Measurements from ENCODE around the gene NEDD4. TPM values are rescaled to one million over a fixed set of nuclear protein-coding genes. Genes with fewer than 3 reads are reported as not detected.

The NEDD4 gene
- total RNA-seq, 4 donors from 2014 or later: 16.1 to 55.3 (median 26.6) TPM

DNA sequence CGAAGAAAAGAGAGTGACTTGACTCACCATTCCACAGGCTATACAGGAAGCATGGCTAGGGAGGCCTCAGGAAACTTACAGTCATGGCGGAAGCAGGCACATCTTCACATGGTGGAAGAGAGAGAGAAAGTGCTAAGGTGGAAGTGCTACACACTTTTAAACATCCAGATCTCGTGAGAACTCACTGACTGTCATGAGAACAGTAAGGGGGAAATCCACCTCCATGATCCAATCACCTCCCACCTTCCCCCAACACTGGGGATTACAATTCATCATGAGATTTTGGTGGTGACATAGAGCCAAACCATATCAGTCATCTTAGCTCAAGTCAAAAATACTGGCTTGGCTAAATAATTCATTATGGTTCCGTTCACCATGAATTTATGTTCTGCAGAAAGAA lies 45.3 kb upstream of the NEDD4 start:
- TF ChIP-seq, protein P1, sequence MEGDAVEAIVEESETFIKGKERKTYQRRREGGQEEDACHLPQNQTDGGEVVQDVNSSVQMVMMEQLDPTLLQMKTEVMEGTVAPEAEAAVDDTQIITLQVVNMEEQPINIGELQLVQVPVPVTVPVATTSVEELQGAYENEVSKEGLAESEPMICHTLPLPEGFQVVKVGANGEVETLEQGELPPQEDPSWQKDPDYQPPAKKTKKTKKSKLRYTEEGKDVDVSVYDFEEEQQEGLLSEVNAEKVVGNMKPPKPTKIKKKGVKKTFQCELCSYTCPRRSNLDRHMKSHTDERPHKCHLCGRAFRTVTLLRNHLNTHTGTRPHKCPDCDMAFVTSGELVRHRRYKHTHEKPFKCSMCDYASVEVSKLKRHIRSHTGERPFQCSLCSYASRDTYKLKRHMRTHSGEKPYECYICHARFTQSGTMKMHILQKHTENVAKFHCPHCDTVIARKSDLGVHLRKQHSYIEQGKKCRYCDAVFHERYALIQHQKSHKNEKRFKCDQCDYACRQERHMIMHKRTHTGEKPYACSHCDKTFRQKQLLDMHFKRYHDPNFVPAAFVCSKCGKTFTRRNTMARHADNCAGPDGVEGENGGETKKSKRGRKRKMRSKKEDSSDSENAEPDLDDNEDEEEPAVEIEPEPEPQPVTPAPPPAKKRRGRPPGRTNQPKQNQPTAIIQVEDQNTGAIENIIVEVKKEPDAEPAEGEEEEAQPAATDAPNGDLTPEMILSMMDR (IDR thresholded peaks at IDR 0.05): no peak
- no peak for TF ChIP-seq POLR2A (IDR thresholded peaks at IDR 0.05)
- no peak for TF ChIP-seq POLR2AphosphoS5 (IDR thresholded peaks at IDR 0.05)
- TF ChIP-seq EP300 (IDR thresholded peaks at IDR 0.05): no peak
- Histone ChIP-seq H3K27me3 (no peaks in the 10 kb centered on the region), H3K27ac (no peak overlapping the region), H3K36me3 (no peaks in the 10 kb centered on the region), H3K4me3 (no peak overlapping the region), H3K4me1 (peaks cover 25% of the 10 kb centered on the region), H3K9me3 (no peaks in the 10 kb centered on the region)
- 92% methylated on average over 4 of the region's 4 CpGs for WGBS
- no peak for DNase-seq (ENCODE audit: low spot score in 2 of 2)

DNA sequence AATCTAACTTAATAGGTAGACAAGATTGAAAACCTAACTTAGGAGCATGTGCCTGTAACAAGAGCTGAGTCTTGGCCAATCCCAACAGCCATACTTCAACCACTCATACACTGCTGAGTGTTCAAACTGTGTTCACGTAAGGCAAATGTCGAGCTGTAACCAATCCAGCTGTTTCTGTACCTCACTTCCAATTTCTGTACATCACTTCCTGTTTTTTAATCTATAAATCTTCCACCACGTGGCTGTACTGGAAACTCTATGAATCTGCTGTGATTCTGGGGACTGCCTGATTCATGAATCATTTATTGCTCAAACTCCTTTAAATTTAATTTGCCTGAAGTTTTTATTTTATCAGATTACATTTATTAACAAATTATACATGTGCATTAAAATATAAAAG lies 44.6 kb upstream of the NEDD4 start:
- no peak for TF ChIP-seq POLR2A (IDR thresholded peaks at IDR 0.05)
- TF ChIP-seq, protein P1 (IDR thresholded peaks at IDR 0.05): no peak
- TF ChIP-seq EP300 (IDR thresholded peaks at IDR 0.05): no peak
- TF ChIP-seq POLR2AphosphoS5 (IDR thresholded peaks at IDR 0.05): no peak

DNA sequence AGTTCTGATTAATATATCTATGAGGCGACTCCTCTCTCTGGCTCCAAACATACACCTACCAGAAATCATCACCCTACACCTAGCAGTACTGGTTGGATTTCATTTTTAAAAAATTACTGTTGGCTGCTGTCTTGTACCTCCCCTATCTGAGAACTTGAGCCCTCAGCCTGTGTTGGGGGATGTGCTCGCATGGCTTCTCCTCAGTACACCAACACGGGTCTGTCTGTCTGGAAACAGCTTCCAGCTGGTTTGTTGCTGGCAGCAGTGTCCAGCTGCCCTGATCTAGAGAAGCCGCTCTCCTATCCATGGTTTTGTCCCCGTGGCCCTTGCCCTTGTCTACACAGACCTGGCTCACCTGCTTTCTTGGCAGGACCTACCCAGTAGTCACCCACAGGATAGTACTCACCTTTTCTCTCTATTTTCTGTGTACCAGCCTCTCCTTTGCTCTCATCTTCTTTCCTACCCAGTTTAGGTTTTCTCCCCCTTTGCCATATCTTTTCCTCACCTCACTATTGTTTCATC lies 43.2 kb upstream of the NEDD4 start:
- H3K27me3 ChIP-seq: no peaks in the 10 kb centered on the region
- TF ChIP-seq EP300 (IDR thresholded peaks at IDR 0.05): no peak
- TF ChIP-seq, protein P1 (IDR thresholded peaks at IDR 0.05): no peak
- TF ChIP-seq POLR2AphosphoS5 (IDR thresholded peaks at IDR 0.05): no peak
- no peak for TF ChIP-seq POLR2A (IDR thresholded peaks at IDR 0.05)
- no peak overlapping the region for H3K4me3 ChIP-seq
- DNase-seq (ENCODE audit: low spot score in 2 of 2): no peak
- no peak overlapping the region for H3K27ac ChIP-seq
- WGBS: 91% methylated on average over 5 of the region's 5 CpGs
- H3K36me3 ChIP-seq: no peaks in the 10 kb centered on the region
- peaks cover 16% of the 10 kb centered on the region for H3K4me1 ChIP-seq
- H3K9me3 ChIP-seq: no peaks in the 10 kb centered on the region

More for the DNA sequence above, 44.6 kb upstream of the NEDD4 start:
- Histone ChIP-seq H3K27me3 (no peaks in the 10 kb centered on the region), H3K27ac (no peak overlapping the region), H3K36me3 (no peaks in the 10 kb centered on the region), H3K4me3 (no peak overlapping the region), H3K4me1 (peaks cover 25% of the 10 kb centered on the region), H3K9me3 (no peaks in the 10 kb centered on the region)
- whole genome bisulfite sequencing: 38% methylated on average over 3 of the region's 3 CpGs
- no peak for DNase-seq (ENCODE audit: low spot score in 2 of 2)

DNA sequence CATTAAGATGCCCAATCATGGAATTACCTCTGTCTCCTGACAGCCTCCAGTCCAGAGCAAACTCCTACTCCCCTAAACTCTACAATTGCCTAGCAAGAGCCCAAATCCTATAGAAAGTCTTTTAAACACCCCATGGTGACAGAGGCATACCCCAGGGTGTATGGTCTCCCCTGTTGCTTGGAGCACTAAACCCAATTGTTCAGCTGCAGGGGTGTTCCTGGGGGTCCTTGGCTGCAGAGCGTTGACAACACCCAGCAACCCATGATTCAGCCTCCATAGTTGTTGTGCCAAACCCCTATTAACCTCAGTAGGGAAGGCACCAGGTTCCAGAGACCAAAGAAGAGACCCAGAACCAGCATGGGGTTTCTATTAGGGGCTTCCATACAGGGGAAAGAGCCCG lies 41.8 kb upstream of the NEDD4 start:
- 84% methylated on average over 2 of the region's 2 CpGs for WGBS
- no peak overlapping the region for H3K27ac ChIP-seq
- no peaks in the 10 kb centered on the region for H3K9me3 ChIP-seq
- H3K4me1 ChIP-seq: peaks cover 7% of the 10 kb centered on the region
- no peak for DNase-seq (ENCODE audit: low spot score in 2 of 2)
- H3K4me3 ChIP-seq: no peak overlapping the region
- H3K27me3 ChIP-seq: no peaks in the 10 kb centered on the region
- no peaks in the 10 kb centered on the region for H3K36me3 ChIP-seq
- TF ChIP-seq, protein P1 (IDR thresholded peaks at IDR 0.05): no peak
- TF ChIP-seq POLR2AphosphoS5 (IDR thresholded peaks at IDR 0.05) (no peak), EP300 (IDR thresholded peaks at IDR 0.05) (no peak), POLR2A (IDR thresholded peaks at IDR 0.05) (no peak)

DNA sequence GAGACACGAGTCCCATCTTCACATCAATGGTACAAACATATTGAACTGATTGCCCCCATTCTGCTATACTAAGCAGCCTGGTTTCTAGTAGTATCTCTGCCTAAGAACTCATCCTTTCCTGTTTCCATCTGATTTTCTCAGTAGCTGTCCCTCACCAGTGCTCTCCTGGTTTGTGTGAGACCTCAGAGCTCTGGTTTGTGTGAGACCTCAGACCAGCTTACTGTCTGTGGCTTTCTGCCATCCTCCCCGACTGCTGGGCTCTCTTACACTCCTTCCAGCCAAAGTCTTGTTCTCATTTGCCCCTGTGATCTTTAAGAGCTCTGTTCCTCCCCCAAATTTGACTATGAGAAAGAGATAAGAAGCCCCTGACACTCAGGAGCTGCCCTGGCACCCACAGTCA lies 41.1 kb upstream of the NEDD4 start:
- Histone ChIP-seq H3K4me3 (no peak overlapping the region), H3K4me1 (no peaks in the 10 kb centered on the region), H3K27me3 (no peaks in the 10 kb centered on the region), H3K9me3 (no peaks in the 10 kb centered on the region), H3K36me3 (no peaks in the 10 kb centered on the region), H3K27ac (no peak overlapping the region)
- DNase-seq (ENCODE audit: low spot score in 2 of 2): no peak
- WGBS: 71% methylated on average over 2 of the region's 2 CpGs
- TF ChIP-seq POLR2A (IDR thresholded peaks at IDR 0.05) (no peak), EP300 (IDR thresholded peaks at IDR 0.05) (no peak), POLR2AphosphoS5 (IDR thresholded peaks at IDR 0.05) (no peak)
- TF ChIP-seq, protein P1 (IDR thresholded peaks at IDR 0.05): no peak
